HEK293 (cell line): Measurements from ENCODE around the gene PRUNE1.

Experiments used
- IKZF3 ChIP-seq: fragments of 450-650 bp; IDR thresholded peaks from 2 replicates; pipeline ENCODE4 v1.5.0; 2018; ENCODE audit warnings: missing biosample characterization, mild to moderate bottlenecking, missing genetic modification characterization, moderate library complexity
- KLF9 ChIP-seq: fragments of 450-650 bp; formaldehyde crosslinking; IDR thresholded peaks from 2 replicates; pipeline ENCODE4 v1.5.1; 2016; ENCODE audit warnings: missing biosample characterization, missing genetic modification characterization, low read depth
- MYNN ChIP-seq: fragments of 450-650 bp; formaldehyde crosslinking; IDR thresholded peaks from 2 replicates; pipeline ENCODE4 v1.5.1; 2016; ENCODE audit warnings: missing biosample characterization, missing genetic modification characterization, borderline replicate concordance
- PRDM1 ChIP-seq: fragments of 450-650 bp; formaldehyde crosslinking; IDR thresholded peaks from 2 replicates; pipeline ENCODE4; 2016; ENCODE audit warnings: missing biosample characterization, missing genetic modification characterization
- PRDM10 ChIP-seq: fragments of 450-650 bp; formaldehyde crosslinking; IDR thresholded peaks from 2 replicates; pipeline ENCODE4 v1.5.1; 2016; ENCODE audit warnings: missing biosample characterization, missing genetic modification characterization
- SCRT1 ChIP-seq: fragments of 450-650 bp; formaldehyde crosslinking; IDR thresholded peaks from 2 replicates; pipeline ENCODE4 v1.5.1; 2016; ENCODE audit warnings: missing biosample characterization, missing genetic modification characterization, borderline replicate concordance
- ZBTB17 ChIP-seq: fragments of 450-650 bp; formaldehyde crosslinking; IDR thresholded peaks from 2 replicates; pipeline ENCODE4 v1.5.1; 2016; ENCODE audit warnings: missing biosample characterization, missing genetic modification characterization
- ZBTB48 ChIP-seq: fragments of 450-650 bp; formaldehyde crosslinking; IDR thresholded peaks from 2 replicates; pipeline ENCODE4 v1.5.1; 2016; ENCODE audit warnings: missing biosample characterization, missing genetic modification characterization
- ZNF10 ChIP-seq: fragments of 450-650 bp; formaldehyde crosslinking; IDR thresholded peaks from 2 replicates; pipeline ENCODE4 v1.5.1; 2017; ENCODE audit warnings: missing biosample characterization, missing genetic modification characterization
- ZNF133 ChIP-seq: fragments of 450-650 bp; formaldehyde crosslinking; IDR thresholded peaks from 2 replicates; pipeline ENCODE4 v1.5.1; 2016; ENCODE audit warnings: missing biosample characterization, missing genetic modification characterization
- ZNF146 ChIP-seq: fragments of 450-650 bp; formaldehyde crosslinking; IDR thresholded peaks from 2 replicates; pipeline ENCODE4 v1.5.1; 2016; ENCODE audit warnings: missing biosample characterization, missing genetic modification characterization
- ZNF157 ChIP-seq: fragments of 450-650 bp; formaldehyde crosslinking; IDR thresholded peaks from 2 replicates; pipeline ENCODE4 v1.5.1; 2016; ENCODE audit warnings: missing biosample characterization, missing genetic modification characterization
- ZNF16 ChIP-seq: fragments of 450-650 bp; formaldehyde crosslinking; IDR thresholded peaks from 2 replicates; pipeline ENCODE4 v1.5.1; 2016; ENCODE audit warnings: low read depth, missing biosample characterization, missing genetic modification characterization
- ZNF169 ChIP-seq: fragments of 450-650 bp; formaldehyde crosslinking; IDR thresholded peaks from 2 replicates; pipeline ENCODE4 v1.5.1; 2016; ENCODE audit warnings: missing biosample characterization, missing genetic modification characterization
- ZNF19 ChIP-seq: fragments of 450-650 bp; formaldehyde crosslinking; IDR thresholded peaks from 2 replicates; pipeline ENCODE4; 2016; ENCODE audit warnings: missing biosample characterization, missing genetic modification characterization, low read depth
- ZNF211 ChIP-seq: fragments of 450-650 bp; formaldehyde crosslinking; IDR thresholded peaks from 2 replicates; pipeline ENCODE4 v1.5.1; 2016; ENCODE audit warnings: low read depth, missing biosample characterization, missing genetic modification characterization
- ZNF280D ChIP-seq: fragments of 450-650 bp; formaldehyde crosslinking; IDR thresholded peaks from 2 replicates; pipeline ENCODE4 v1.5.1; 2016; ENCODE audit warnings: missing biosample characterization, missing genetic modification characterization
- ZNF292 ChIP-seq: fragments of 450-650 bp; formaldehyde crosslinking; IDR thresholded peaks from 2 replicates; pipeline ENCODE4 v1.5.1; 2016; ENCODE audit warnings: low read depth, missing biosample characterization, missing genetic modification characterization, borderline replicate concordance
- ZNF362 ChIP-seq: fragments of 450-650 bp; formaldehyde crosslinking; IDR thresholded peaks from 2 replicates; pipeline ENCODE4 v1.5.1; 2016; ENCODE audit warnings: missing biosample characterization, missing genetic modification characterization
- ZNF394 ChIP-seq: fragments of 450-650 bp; formaldehyde crosslinking; IDR thresholded peaks from 2 replicates; pipeline ENCODE4 v1.5.1; 2016; ENCODE audit warnings: missing biosample characterization, missing genetic modification characterization, mild to moderate bottlenecking, moderate library complexity, borderline replicate concordance
- ZNF426 ChIP-seq: fragments of 450-650 bp; formaldehyde crosslinking; IDR thresholded peaks from 2 replicates; pipeline ENCODE4 v1.5.1; 2017; ENCODE audit warnings: missing biosample characterization, missing genetic modification characterization, mild to moderate bottlenecking, inconsistent platforms, moderate library complexity
- ZNF433 ChIP-seq: fragments of 450-650 bp; formaldehyde crosslinking; IDR thresholded peaks from 2 replicates; pipeline ENCODE4 v1.5.1; 2016; ENCODE audit warnings: missing biosample characterization, missing genetic modification characterization, low read depth
- ZNF473 ChIP-seq: fragments of 450-650 bp; formaldehyde crosslinking; IDR thresholded peaks from 2 replicates; pipeline ENCODE4 v1.5.1; 2017; ENCODE audit warnings: missing biosample characterization, missing genetic modification characterization
- ZNF488 ChIP-seq: fragments of 450-650 bp; formaldehyde crosslinking; IDR thresholded peaks from 2 replicates; pipeline ENCODE4 v1.5.1; 2016; ENCODE audit warnings: missing biosample characterization, missing genetic modification characterization
- ZNF510 ChIP-seq: fragments of 450-650 bp; formaldehyde crosslinking; IDR thresholded peaks from 2 replicates; pipeline ENCODE4 v1.5.1; 2018; ENCODE audit warnings: mild to moderate bottlenecking, missing genetic modification characterization, missing biosample characterization; ENCODE audit not compliant: insufficient replicate concordance
- ZNF555 ChIP-seq: fragments of 450-650 bp; formaldehyde crosslinking; conservative IDR thresholded peaks from 2 replicates; pipeline ENCODE4 v1.5.1; 2017; ENCODE audit warnings: missing biosample characterization, mild to moderate bottlenecking, missing genetic modification characterization, inconsistent platforms
- ZNF585B ChIP-seq: fragments of 450-650 bp; formaldehyde crosslinking; IDR thresholded peaks from 2 replicates; pipeline ENCODE4 v1.5.1; 2016; ENCODE audit warnings: missing biosample characterization, missing genetic modification characterization
- ZNF600 ChIP-seq: fragments of 450-650 bp; formaldehyde crosslinking; IDR thresholded peaks from 2 replicates; pipeline ENCODE4 v1.5.1; 2016; ENCODE audit warnings: missing biosample characterization, missing genetic modification characterization
- ZNF610 ChIP-seq: fragments of 450-650 bp; formaldehyde crosslinking; IDR thresholded peaks from 2 replicates; pipeline ENCODE4 v1.5.1; 2016; ENCODE audit warnings: missing biosample characterization, missing genetic modification characterization, borderline replicate concordance
- ZNF624 ChIP-seq: fragments of 450-650 bp; formaldehyde crosslinking; IDR thresholded peaks from 2 replicates; pipeline ENCODE4 v1.5.1; 2017; ENCODE audit warnings: missing biosample characterization, missing genetic modification characterization
- ZNF626 ChIP-seq: fragments of 450-650 bp; sonication (Bioruptor Pico); formaldehyde crosslinking; IDR thresholded peaks from 2 replicates; pipeline ENCODE4 v1.5.1; 2018; ENCODE audit warnings: missing biosample characterization, missing genetic modification characterization, inconsistent platforms
- ZNF830 ChIP-seq: fragments of 450-650 bp; IDR thresholded peaks from 2 replicates; pipeline ENCODE4 v1.5.0; 2018; ENCODE audit warnings: missing biosample characterization, missing genetic modification characterization, low read depth, mild to moderate bottlenecking, moderate library complexity

The PRUNE1 gene

GRCh38 chr1:151070474-151071276, 62.4 kb downstream of the PRUNE1 start, which contains the start of gene GABPB2 (continued):
- TF ChIP-seq KLF9 (tag by site-specific recombination) (peak; percentile 61), PRDM10 (peak; percentile 97), ZNF830 (no peak), ZNF555 (tag by site-specific recombination) (no peak), ZNF211 (tag by site-specific recombination) (no peak), ZNF292 (tag by site-specific recombination) (no peak), ZNF280D (tag by site-specific recombination) (peak; percentile 79), ZNF610 (tag by site-specific recombination) (peak; percentile 90; the same call in 1 of the 2 replicates), ZBTB48 (tag by site-specific recombination) (peak; percentile 70), ZNF473 (tag by site-specific recombination) (no peak), ZNF394 (tag by site-specific recombination) (peak; percentile 89), ZNF624 (tag by site-specific recombination) (peak; percentile 84; the same call in 1 of the 2 replicates), SCRT1 (tag by site-specific recombination) (peak; percentile 29; the same call in 1 of the 2 replicates), ZNF169 (tag by site-specific recombination) (no peak), ZNF133 (no peak), ZNF510 (tag by site-specific recombination) (peak; percentile 65), PRDM1 (tag by site-specific recombination) (no peak), ZNF426 (tag by site-specific recombination) (no peak), ZNF362 (tag by site-specific recombination) (no peak), MYNN (peak; percentile 72), ZNF10 (peak; percentile 100), ZNF16 (no peak), IKZF3 (tag by site-specific recombination) (peak; percentile 76), ZNF146 (tag by site-specific recombination) (peak; percentile 97), ZNF626 (tag by site-specific recombination) (no peak; the same call in 1 of the 2 replicates), ZNF157 (tag by site-specific recombination) (no peak), ZNF585B (tag by site-specific recombination) (no peak), ZNF600 (peak; percentile 99), ZNF19 (tag by site-specific recombination) (no peak), ZNF433 (no peak), ZBTB17 (peak; percentile 99), ZNF488 (tag by site-specific recombination) (no peak)
